SU-DHL-6 (cell line): Measurements from ENCODE around the gene SLC9A2.

Experiments used
- H2AFZ ChIP-seq: fragments of 200-600 bp; sonication (generic); 2 replicates; pipeline ENCODE4 v1.6.1; 2014; ENCODE audit warnings: low read depth, mild to moderate bottlenecking, moderate library complexity, mixed read lengths, antibody characterized with exemption, low read length; ENCODE audit not compliant: severe bottlenecking
- H3F3A ChIP-seq: fragments of 200-600 bp; shearing (Covaris generic); 2 replicates; pipeline ENCODE4 v1.6.0; 2016; ENCODE audit warnings: antibody characterized with exemption, mild to moderate bottlenecking; ENCODE audit not compliant: insufficient read depth
- H3K27ac ChIP-seq: fragments of 200-600 bp; sonication (generic); 2 replicates; pipeline ENCODE4 v1.5.1; 2016; ENCODE audit warnings: low read depth, mild to moderate bottlenecking, low read length, moderate library complexity, mixed read lengths
- H3K27me3 ChIP-seq: fragments of 200-600 bp; sonication (generic), shearing (Covaris generic); 2 replicates; pipeline ENCODE4 v1.6.0; 2014; ENCODE audit warnings: mild to moderate bottlenecking, low read length
- H3K36me3 ChIP-seq: fragments of 200-600 bp; sonication (generic); 2 replicates; pipeline ENCODE4 v1.6.1; 2014; ENCODE audit warnings: mild to moderate bottlenecking, low read length, mixed read lengths
- H3K4me2 ChIP-seq: fragments of 300-600, 200-600 bp; shearing (Covaris generic), sonication (generic); 2 replicates; pipeline ENCODE4 v1.6.0; 2014; ENCODE audit warnings: low read length, low read depth, mild to moderate bottlenecking; ENCODE audit not compliant: poor library complexity, severe bottlenecking
- H3K4me3 ChIP-seq: fragments of 200-600 bp; sonication (generic); 2 replicates; pipeline ENCODE4 v1.5.1; 2014; ENCODE audit warnings: antibody characterized with exemption, low read length, mild to moderate bottlenecking, mixed read lengths; ENCODE audit not compliant: insufficient read depth, poor library complexity, severe bottlenecking
- H3K79me2 ChIP-seq: fragments of 200-600 bp; sonication (generic); 2 replicates; pipeline ENCODE4 v1.6.1; 2014; ENCODE audit warnings: mild to moderate bottlenecking, low read length, moderate library complexity; ENCODE audit not compliant: insufficient read depth
- H3K9ac ChIP-seq: fragments of 200-600 bp; sonication (generic); 2 replicates; pipeline ENCODE4 v1.7.0; 2014; ENCODE audit warnings: mild to moderate bottlenecking, low read length
- H3K9me2 ChIP-seq: fragments of 200-600 bp; sonication (generic); replicated peaks from 2 replicates; pipeline ENCODE4 v1.6.1; 2014; ENCODE audit warnings: low read length; ENCODE audit not compliant: insufficient read depth
- H3K9me3 ChIP-seq: fragments of 200-600 bp; sonication (generic); 2 replicates; pipeline ENCODE4 v1.6.1; 2014; ENCODE audit warnings: low read length, mixed read lengths; ENCODE audit not compliant: insufficient read depth
- H4K20me1 ChIP-seq: fragments of 200-600 bp; sonication (generic); 2 replicates; pipeline ENCODE4 v1.6.1; 2014; ENCODE audit warnings: low read depth, mild to moderate bottlenecking, antibody characterized with exemption, low read length, moderate library complexity, mixed read lengths
- CTCF ChIP-seq: fragments of 200-600 bp; sonication (generic); IDR thresholded peaks from one replicate; pipeline ENCODE4 v1.5.1; 2017; ENCODE audit warnings: antibody characterized with exemption, mild to moderate bottlenecking, low read length, moderate library complexity; ENCODE audit not compliant: insufficient read depth, poor library complexity, severe bottlenecking
- EZH2phosphoT487 ChIP-seq: fragments of 200-600 bp; sonication (generic), shearing (Covaris generic); conservative IDR thresholded peaks from 2 replicates; pipeline ENCODE4 v1.6.1; 2018; ENCODE audit warnings: mild to moderate bottlenecking, antibody characterized with exemption, low read length, moderate library complexity, mixed read lengths

Gene SLC9A2

GRCh38 chr2:102674836-102675235, 55.5 kb downstream of the SLC9A2 start:
- no peaks in the 10 kb centered on the region for H3K27me3 ChIP-seq
- no peaks in the 10 kb centered on the region for H3K9me3 ChIP-seq
- H3F3A ChIP-seq, result no peaks in the 10 kb centered on the region
- no peak overlapping the region for H3K9ac ChIP-seq
- no peak overlapping the region for H2AFZ ChIP-seq
- H4K20me1 ChIP-seq, result no peaks in the 10 kb centered on the region
- no peak overlapping the region for H3K4me2 ChIP-seq
- no peaks in the 10 kb centered on the region for H3K79me2 ChIP-seq
- no peak overlapping the region for H3K4me3 ChIP-seq
- TF ChIP-seq EZH2phosphoT487 (no peak), CTCF (no peak)
- no peaks in the 10 kb centered on the region for H3K9me2 ChIP-seq
- no peaks in the 10 kb centered on the region for H3K36me3 ChIP-seq
- no peak overlapping the region for H3K27ac ChIP-seq

DNA sequence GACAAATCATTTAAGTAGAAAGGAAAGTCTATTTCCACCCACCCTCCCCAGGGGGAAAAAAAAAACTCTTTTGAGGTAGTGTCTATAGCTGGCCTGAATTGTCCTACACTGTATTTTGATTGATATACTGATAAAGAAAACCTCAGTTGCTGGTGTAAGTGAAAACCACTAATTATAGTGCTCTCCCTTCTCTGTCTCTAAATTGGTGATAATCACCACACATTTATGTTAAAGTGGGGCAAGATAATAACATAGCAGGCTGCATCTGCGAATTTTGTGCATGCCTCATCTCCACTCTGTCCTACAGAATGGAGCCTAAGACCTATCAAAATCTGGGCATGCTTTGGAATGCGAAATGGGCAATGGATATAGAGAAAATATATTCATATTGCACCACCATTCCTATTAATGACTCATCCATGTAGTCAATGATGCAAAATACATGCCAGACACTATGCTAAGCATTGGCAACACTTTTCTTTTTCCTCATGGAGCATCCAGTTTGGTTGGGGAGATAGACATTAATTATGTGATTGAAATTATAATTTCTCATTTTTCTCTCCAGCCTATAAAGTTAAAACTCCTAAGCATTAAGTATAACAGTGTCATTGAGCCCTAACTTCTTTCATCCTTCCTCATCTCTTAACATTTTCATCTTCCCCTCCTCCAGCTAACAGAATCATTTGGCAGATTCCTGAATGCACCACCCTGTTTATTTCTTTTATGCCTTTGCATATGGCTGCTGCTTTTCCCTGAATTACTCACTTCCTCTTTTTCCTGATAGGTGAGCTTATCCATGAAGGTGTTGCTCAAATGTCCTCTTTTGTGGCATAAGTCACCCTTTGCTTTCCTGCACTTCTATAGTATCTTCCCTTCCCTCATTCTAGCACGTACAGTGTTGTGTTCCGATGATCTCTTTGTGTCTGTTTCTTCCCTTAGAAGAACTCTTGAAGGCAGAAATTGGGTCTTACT, 58.2 kb downstream of the SLC9A2 start:
- H3F3A ChIP-seq, result no peaks in the 10 kb centered on the region
- H3K4me2 ChIP-seq, result no peak overlapping the region
- H3K9me2 ChIP-seq, result no peaks in the 10 kb centered on the region
- no peak overlapping the region for H3K4me3 ChIP-seq
- no peaks in the 10 kb centered on the region for H3K27me3 ChIP-seq
- H3K27ac ChIP-seq, result no peak overlapping the region
- no peak overlapping the region for H2AFZ ChIP-seq
- H3K36me3 ChIP-seq, result no peaks in the 10 kb centered on the region
- H4K20me1 ChIP-seq, result no peaks in the 10 kb centered on the region
- TF ChIP-seq CTCF, result no peak
- TF ChIP-seq EZH2phosphoT487, result no peak
- no peaks in the 10 kb centered on the region for H3K79me2 ChIP-seq
- H3K9ac ChIP-seq, result no peak overlapping the region
- H3K9me3 ChIP-seq, result no peaks in the 10 kb centered on the region

DNA sequence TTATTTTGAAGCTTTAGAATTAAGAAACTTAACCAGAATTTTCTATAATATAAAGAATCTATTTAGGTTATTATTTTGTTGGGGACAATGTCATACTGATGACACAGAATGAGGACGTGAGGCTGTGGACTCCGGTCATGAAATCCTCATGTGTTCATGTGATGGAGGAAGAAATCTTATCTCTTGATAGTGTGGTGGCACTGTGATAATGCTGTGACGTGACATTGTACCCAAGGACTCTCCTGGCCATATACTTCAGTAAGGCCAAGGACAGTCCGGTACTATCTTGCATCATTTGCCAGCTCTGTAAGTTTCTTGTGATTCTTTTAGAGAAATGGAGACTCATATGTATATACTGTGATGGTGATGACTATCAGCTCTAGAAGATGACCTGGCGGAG, 59.1 kb downstream of the SLC9A2 start:
- H3K79me2 ChIP-seq, result no peaks in the 10 kb centered on the region
- H3K9ac ChIP-seq, result no peak overlapping the region
- H4K20me1 ChIP-seq, result no peaks in the 10 kb centered on the region
- no peaks in the 10 kb centered on the region for H3K36me3 ChIP-seq
- H3K9me3 ChIP-seq, result no peaks in the 10 kb centered on the region
- H2AFZ ChIP-seq, result no peak overlapping the region
- H3K27ac ChIP-seq, result no peak overlapping the region
- TF ChIP-seq CTCF (no peak), EZH2phosphoT487 (no peak)
- no peak overlapping the region for H3K4me3 ChIP-seq
- H3F3A ChIP-seq, result no peaks in the 10 kb centered on the region
- H3K27me3 ChIP-seq, result no peaks in the 10 kb centered on the region
- no peaks in the 10 kb centered on the region for H3K9me2 ChIP-seq
- H3K4me2 ChIP-seq, result no peak overlapping the region
